Hair follicular keratinocyte (primary cell): ENCODE measurements around the gene STK11. TPM values are rescaled to one million over a fixed set of nuclear protein-coding genes. Genes with fewer than 3 reads are reported as not detected.

ENCODE experiments used
- total RNA-seq: library from RNA; depleted of rRNA; stranded (reverse); fragments of >200 nt; gene quantifications from 2 replicates; pipeline ENCODE4 v1.2.3, GENCODE V29; 2015

STK11 gene, protein sequence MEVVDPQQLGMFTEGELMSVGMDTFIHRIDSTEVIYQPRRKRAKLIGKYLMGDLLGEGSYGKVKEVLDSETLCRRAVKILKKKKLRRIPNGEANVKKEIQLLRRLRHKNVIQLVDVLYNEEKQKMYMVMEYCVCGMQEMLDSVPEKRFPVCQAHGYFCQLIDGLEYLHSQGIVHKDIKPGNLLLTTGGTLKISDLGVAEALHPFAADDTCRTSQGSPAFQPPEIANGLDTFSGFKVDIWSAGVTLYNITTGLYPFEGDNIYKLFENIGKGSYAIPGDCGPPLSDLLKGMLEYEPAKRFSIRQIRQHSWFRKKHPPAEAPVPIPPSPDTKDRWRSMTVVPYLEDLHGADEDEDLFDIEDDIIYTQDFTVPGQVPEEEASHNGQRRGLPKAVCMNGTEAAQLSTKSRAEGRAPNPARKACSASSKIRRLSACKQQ
- 70.8 and 101 TPM in 2 replicates for total RNA-seq

DNA sequence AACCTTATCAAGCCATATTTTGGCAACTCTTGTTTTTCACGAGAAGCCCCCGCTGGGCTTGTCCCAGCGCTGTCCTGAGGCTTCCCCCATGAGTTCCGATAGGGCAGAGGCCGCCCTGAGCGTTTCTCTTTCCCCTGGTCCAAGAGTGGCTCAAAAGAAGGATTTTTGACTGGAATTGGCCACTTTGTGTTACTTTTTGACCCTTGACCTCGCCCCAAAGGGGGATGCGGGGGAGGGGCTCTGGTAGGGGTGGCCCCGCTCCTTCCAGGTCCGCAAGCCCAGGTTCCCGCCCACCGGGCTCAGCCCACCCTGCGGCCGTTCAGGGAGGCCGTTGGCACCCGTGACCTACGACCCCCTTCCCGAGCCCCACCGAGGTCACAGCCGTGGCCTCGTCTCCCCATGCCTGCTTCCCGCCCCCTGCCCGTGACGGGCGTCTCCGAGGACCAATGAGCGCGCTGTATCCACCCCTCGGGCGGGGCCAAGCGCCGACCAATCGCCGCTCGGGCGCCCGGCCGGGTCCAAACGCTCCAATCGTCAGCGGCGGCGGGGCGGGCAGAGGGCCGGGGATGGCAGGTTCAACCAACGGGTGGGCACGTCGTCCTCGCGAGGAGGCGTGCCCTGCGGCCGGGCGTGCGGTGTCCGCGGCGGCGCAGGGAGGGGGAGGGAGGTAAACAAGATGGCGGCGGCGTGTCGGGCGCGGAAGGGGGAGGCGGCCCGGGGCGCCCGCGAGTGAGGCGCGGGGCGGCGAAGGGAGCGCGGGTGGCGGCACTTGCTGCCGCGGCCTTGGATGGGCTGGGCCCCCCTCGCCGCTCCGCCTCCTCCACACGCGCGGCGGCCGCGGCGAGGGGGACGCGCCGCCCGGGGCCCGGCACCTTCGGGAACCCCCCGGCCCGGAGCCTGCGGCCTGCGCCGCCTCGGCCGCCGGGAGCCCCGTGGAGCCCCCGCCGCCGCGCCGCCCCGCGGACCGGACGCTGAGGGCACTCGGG, at the start of gene STK11:
Gene STK11 (plus strand): TSS at position 665 of the 986 bp plus-strand sequence. CDS start 1,136 bp downstream, outside the sequence.

DNA sequence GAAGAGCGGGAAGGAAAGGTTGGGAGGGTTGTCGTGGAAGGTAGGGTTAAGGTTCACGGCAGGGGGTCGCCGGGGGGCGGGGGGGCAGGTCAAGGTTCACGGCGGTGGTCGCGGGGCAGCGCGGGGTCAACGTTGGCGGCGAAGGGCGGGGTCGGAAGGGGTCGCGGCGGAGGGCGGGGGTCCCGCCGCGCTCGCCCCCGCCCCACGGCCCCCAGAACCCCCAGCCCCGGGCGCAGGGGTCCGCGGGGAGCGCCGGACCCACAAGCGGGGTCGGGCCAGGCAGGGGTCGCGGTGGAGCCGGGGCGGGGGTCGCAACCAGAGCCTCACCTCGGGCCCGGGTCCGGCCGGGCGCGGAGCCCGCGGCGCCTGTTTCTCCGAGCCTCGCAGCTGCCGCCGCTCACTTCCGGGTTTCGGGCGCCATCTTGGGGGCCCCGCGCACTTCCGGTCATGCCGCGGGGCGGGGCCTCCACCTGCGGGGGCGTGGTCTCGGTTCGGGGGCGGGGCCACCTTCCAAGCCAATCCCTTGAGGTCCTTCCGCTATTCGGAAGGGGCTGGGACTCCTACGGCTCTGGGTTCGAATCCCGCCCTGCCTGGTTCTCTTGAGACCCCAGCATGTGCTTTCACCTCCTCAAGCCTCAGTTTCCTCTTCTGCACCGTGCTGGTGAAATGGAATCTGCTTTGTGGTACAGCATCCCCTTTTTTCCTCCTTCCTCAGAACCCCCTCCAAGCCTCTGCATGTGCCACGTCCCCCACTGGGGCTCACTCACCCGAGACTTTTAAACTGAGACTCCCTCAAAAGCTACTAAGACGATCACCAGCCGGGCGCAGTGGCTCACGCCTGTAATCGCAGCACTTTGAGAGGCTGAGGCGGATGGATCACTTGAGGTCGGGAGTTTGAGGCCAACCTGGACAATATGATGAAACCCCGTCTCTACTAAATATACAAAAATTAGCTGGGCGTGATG, 31.5 kb upstream of the STK11 start, which contains the start of gene SBNO2:
Gene SBNO2 (minus strand): TSS at position 424 of the 965 bp plus-strand sequence. CDS start 19,992 bp downstream, outside the sequence.

DNA sequence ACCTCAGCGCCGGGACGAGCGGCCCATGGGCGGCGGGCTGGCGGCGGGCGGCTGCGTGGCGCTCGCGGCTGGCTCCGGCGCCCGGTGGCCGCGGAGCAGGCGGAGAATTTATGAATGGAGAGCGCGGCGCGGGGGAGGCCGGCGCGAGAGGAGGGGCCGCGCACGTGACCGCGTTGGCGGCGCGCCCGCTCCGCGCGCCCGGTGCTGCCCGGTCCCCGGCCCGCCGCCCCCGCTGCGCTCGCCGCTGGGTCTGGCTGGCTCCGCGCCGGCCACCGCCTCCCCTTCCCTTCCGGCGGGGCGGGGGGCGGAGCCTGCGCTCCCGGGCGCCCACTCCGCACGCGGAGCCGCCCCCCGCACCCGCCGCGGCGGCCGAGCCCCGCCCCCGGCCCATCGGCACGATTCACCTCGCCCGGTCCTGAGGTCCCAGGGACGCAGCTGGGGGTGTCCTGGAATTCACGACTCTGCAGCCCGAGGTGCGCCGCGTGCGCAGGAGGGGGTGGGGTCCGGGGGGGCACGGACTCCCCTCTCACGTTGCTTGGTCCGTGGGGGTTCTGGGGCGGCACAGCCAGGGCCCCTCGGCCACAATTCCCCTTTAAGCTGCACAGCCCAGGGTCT, 32.3 kb downstream of the STK11 start, which contains the start of gene CBARP:
Gene CBARP (minus strand): TSS at position 252 of the 615 bp plus-strand sequence. CDS start 1,905 bp downstream, outside the sequence.

DNA sequence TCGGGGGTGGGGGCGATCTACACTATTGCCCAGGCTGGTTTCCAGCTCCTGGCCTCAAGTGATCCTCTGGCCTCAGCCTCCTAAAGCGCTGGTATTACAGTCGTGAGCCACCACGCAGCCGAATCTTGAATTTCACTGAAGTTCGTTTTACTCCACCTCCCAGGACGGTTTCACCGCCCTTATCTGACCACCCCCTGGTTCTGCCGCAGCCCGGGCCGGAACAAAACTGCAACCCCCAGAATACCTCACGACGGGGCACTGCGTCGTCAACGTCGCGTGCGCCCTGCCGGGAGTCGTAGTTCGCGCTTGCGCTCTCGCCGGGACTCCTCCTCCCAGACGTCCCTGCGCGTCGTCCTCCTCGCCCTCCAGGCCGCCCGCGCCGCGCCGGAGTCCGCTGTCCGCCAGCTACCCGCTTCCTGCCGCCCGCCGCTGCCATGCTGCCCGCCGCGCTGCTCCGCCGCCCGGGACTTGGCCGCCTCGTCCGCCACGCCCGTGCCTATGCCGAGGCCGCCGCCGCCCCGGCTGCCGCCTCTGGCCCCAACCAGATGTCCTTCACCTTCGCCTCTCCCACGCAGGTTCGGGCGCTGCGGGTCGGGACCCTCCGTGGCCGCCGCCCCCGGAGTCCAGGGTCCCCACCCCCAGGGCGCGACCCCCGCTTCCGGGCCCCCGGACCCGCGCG, 36.0 kb downstream of the STK11 start, which contains the start of gene ATP5F1D:
Gene ATP5F1D (plus strand): TSS at position 335 of the 679 bp plus-strand sequence. CDS start 100 bp downstream, at position 435.

DNA sequence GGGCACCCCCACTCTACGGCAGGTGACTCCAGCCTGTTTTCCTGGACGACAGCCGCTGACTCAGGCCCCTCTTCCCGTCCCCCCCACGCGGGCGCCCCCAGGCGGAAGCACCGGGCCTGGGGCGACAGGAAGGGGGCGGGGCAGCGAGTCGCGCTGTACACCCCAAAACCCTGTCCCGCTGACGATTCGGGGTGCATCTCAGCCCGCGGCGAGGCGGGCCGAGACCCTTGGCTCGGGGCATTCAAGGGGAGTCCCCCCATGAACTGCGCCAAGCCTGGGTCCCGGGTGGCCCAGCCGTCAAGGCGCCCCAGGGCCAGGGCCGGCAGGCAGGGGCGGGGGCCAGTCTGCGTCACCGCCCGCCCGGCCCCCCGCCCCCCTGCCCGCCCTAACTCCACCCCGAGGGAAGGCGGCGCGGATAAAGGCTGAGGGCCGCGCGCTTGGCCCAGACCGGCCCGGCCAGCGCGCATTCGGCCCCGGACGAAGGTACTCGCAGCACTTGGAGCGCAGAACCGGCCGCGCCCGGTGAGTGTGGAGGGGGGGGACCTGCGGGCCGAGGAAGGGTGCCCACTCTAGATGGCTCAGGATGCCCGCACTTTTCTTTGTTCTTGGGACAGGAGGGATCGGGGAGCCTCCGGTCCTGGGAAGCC, 42.7 kb downstream of the STK11 start, which contains the start of gene MIDN:
Gene MIDN (plus strand): TSS at position 445 of the 647 bp plus-strand sequence. CDS start 1,714 bp downstream, outside the sequence.

DNA sequence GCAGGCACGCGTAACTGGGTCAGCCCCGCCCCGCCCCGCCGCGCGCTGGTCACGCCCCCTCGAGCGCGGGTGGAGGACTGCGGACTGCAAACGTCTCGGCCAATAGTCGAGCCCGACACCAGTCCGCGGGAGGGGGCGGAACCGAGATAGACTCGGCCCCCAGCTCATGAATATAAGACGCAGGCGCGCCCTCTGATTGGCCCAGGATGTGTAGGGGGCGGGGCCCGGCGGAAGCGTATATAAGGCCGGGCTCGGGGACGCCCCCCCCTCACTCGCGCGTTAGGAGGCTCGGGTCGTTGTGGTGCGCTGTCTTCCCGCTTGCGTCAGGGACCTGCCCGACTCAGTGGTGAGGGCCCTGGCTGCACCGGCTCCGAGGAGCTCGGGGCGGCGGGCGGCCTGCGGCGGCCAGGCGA, 63.5 kb downstream of the STK11 start, which contains the start of gene CIRBP:
Gene CIRBP (plus strand): TSS at position 268 of the 413 bp plus-strand sequence. CDS start 1,602 bp downstream, outside the sequence.

DNA sequence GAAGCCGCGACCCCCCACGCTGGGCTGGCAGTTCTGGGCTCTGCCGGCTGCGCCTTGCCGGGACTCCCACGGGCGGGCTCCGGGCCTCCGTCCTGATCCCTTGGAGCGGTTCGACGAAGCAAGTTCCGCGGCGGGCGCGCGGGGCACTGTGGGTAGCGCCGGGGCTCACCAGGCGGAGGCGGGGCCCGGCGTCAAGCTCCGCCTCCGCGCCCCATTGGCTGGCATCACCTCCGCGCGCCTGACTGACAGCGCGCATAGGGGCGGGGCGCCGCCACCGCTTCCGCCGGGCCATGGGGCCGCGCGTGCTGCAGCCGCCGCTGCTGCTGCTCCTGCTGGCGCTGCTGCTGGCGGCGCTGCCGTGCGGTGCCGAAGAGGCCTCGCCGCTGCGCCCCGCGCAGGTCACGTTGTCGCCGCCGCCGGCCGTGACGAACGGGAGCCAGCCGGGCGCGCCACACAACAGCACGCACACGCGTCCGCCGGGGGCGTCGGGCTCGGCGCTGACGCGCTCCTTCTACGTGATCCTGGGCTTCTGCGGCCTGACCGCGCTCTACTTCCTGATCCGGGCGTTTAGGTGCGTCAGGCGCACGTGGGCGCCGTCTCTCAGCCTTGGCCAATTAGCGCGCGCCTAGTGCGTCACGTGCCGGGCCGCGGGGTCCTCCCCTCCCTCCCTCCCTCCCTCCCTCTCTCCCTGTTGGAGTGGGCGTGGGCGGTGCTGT, 69.8 kb downstream of the STK11 start, which contains the start of gene FAM174C:
Gene FAM174C (plus strand): TSS at position 271 of the 716 bp plus-strand sequence. CDS start 20 bp downstream, at position 291.

Other genes starting within 250 kb of the STK11 start
- 68.2 and 87.6 TPM in 2 replicates for gene WDR18, start 221.4 kb upstream of the STK11 start, total RNA-seq
- 0.95 and 2.3 TPM in 2 replicates for gene GRIN3B, start 205.4 kb upstream of the STK11 start, total RNA-seq
- gene TMEM259, start 184.7 kb upstream of the STK11 start, total RNA-seq = 142 and 147 TPM in 2 replicates
- not detected in 2 replicates for gene RNU6-2, start 184.3 kb upstream of the STK11 start, total RNA-seq
- 239 and 254 TPM in 2 replicates for gene CNN2, start 179.2 kb upstream of the STK11 start, total RNA-seq
- gene ABCA7, start 165.7 kb upstream of the STK11 start, total RNA-seq = 14.0 and 24.3 TPM in 2 replicates
- gene ARHGAP45, start 138.6 kb upstream of the STK11 start, total RNA-seq = 3.2 and 5.4 TPM in 2 replicates
- gene POLR2E, start 110.4 kb upstream of the STK11 start, total RNA-seq = 125 and 242 TPM in 2 replicates
- gene GPX4, start 101.8 kb upstream of the STK11 start, total RNA-seq = 302 and 333 TPM in 2 replicates
- gene SBNO2, start 31.5 kb upstream of the STK11 start, total RNA-seq = 47.8 and 61.4 TPM in 2 replicates
- 2.8 and 6.2 TPM in 2 replicates for gene CBARP, start 32.2 kb downstream of the STK11 start, total RNA-seq
- 90.0 and 106 TPM in 2 replicates for gene ATP5F1D, start 36.0 kb downstream of the STK11 start, total RNA-seq
- 17.1 and 30.5 TPM in 2 replicates for gene MIDN, start 42.8 kb downstream of the STK11 start, total RNA-seq
- 166 and 172 TPM in 2 replicates for gene CIRBP, start 63.6 kb downstream of the STK11 start, total RNA-seq
- gene FAM174C, start 69.8 kb downstream of the STK11 start, total RNA-seq = 65.4 and 81.1 TPM in 2 replicates
- not detected in 2 replicates for gene EFNA2, start 80.1 kb downstream of the STK11 start, total RNA-seq
- 161 and 201 TPM in 2 replicates for gene NDUFS7, start 178.1 kb downstream of the STK11 start, total RNA-seq
- gene GAMT, start 195.8 kb downstream of the STK11 start, total RNA-seq = 5.2 and 6.9 TPM in 2 replicates
- gene DAZAP1, start 201.8 kb downstream of the STK11 start, total RNA-seq = 84.1 and 126 TPM in 2 replicates
- 1,980 and 2,817 TPM in 2 replicates for gene RPS15, start 232.6 kb downstream of the STK11 start, total RNA-seq
- under 0.01 and 0.08 TPM in 2 replicates for gene APC2, start 244.3 kb downstream of the STK11 start, total RNA-seq